GM12878 (cell line): ENCODE data around the gene SPATS1. TPM values are rescaled to one million over a fixed set of nuclear protein-coding genes. Genes with fewer than 3 reads are reported as not detected.

Source experiments
- ATAC-seq: fragments of 200-7000 bp; cut with Tn5 transposase; 3 replicates; pipeline ENCODE4 v1.9.1; 2020; ENCODE audit warnings: mild to moderate bottlenecking, moderate library complexity
- BruUV-seq: library from RNA; stranded (reverse); fragments of 400-500 nt; replicated peaks from 2 replicates; lab custom pipeline; 2021; lab: Mats Ljungman, UMichigan
- CTCF ChIA-PET: fragments of 300-600 bp; sonication (Branson Sonifier 250); formaldehyde crosslinking; extraction: SDS; loops from one replicate; lab custom pipeline; 2021; ENCODE audit warnings: inconsistent platforms; lab: Yijun Ruan, JAX
- POLR2A ChIA-PET: fragments of 350-600 bp; formaldehyde crosslinking; extraction: SDS; loops from one replicate; lab custom pipeline; 2021; ENCODE audit warnings: inconsistent platforms; lab: Charles Lee
- RAD21 ChIA-PET: fragments of 300-600 bp; sonication (Branson Sonifier 250); formaldehyde crosslinking; loops from one replicate; lab custom pipeline; 2023; ENCODE audit warnings: antibody characterized with exemption; ENCODE audit not compliant: unreplicated experiment; lab: Charles Lee
- SMC1A ChIA-PET: fragments of 300-600 bp; sonication (Branson Sonifier 250); formaldehyde crosslinking; loops from one replicate; lab custom pipeline; 2023; ENCODE audit not compliant: unreplicated experiment, uncharacterized antibody; lab: Charles Lee
- DNase-seq: peaks from one replicate; pipeline ENCODE4 v3.0.0-alpha.2; 2011; ENCODE audit warnings: low read depth, low spot score
- FAIRE-seq: peaks from 3 replicates; lab custom pipeline; 2011; peaks lifted over from hg19 to GRCh38; lab: Jason Lieb, UNC
- H2AFZ ChIP-seq: 2 replicates; pipeline ENCODE4 v1.6.0; 2011; ENCODE audit warnings: low read depth, low read length, control low read depth; ENCODE audit not compliant: control insufficient read depth
- H3K27ac ChIP-seq: 2 replicates; pipeline ENCODE4 v1.5.1; 2011; ENCODE audit warnings: control low read depth; ENCODE audit not compliant: control insufficient read depth, insufficient read depth
- H3K27me3 ChIP-seq, 2 experiments: replicated peaks in 1 of 2; 2 replicates each; pipeline versions ENCODE4 v1.6.0 to v1.6.1; 2011; ENCODE audit warnings: low read length in 1 of 2; ENCODE audit not compliant: control insufficient read depth in 2 of 2, insufficient read depth in 2 of 2
- H3K36me3 ChIP-seq, 2 experiments: 2 replicates each; pipeline ENCODE4 v1.5.1; 2011; ENCODE audit warnings: low read length in 1 of 2; ENCODE audit not compliant: control insufficient read depth in 2 of 2, insufficient read depth in 2 of 2
- H3K4me1 ChIP-seq: 2 replicates; pipeline ENCODE4 v1.6.1; 2011; ENCODE audit warnings: mild to moderate bottlenecking, low read length, moderate library complexity, mixed read lengths; ENCODE audit not compliant: control insufficient read depth, insufficient read depth
- H3K4me2 ChIP-seq: 2 replicates; pipeline ENCODE4 v1.6.0; 2011; ENCODE audit warnings: control low read depth; ENCODE audit not compliant: control insufficient read depth, insufficient read depth
- H3K4me3 ChIP-seq: fragments of 200-600 bp; sonication (generic); 2 replicates; pipeline ENCODE4 v1.5.1; 2016
- H3K79me2 ChIP-seq: 2 replicates; pipeline ENCODE4 v1.6.0; 2011; ENCODE audit warnings: low read length; ENCODE audit not compliant: control insufficient read depth, insufficient read depth
- H3K9ac ChIP-seq: 2 replicates; pipeline ENCODE4 v1.8.0; 2011; ENCODE audit warnings: low read length, control low read depth, mixed read lengths; ENCODE audit not compliant: control insufficient read depth, insufficient read depth
- H3K9me3 ChIP-seq: replicated peaks from 3 replicates; pipeline ENCODE4 v1.5.1; 2011; ENCODE audit warnings: mild to moderate bottlenecking, low read length; ENCODE audit not compliant: control insufficient read depth, insufficient read depth
- H4K20me1 ChIP-seq: 2 replicates; pipeline ENCODE4 v1.6.0; 2011; ENCODE audit not compliant: control insufficient read depth, insufficient read depth
- BCL11A ChIP-seq: IDR thresholded peaks from 2 replicates; pipeline ENCODE4 v1.6.1; 2011; ENCODE audit warnings: low read depth, low read length
- NFXL1 ChIP-seq: fragments of 450-650 bp; IDR thresholded peaks from 2 replicates; pipeline ENCODE4 v1.6.1; 2017; ENCODE audit warnings: antibody characterized with exemption, mild to moderate bottlenecking, borderline replicate concordance
- RFX5 ChIP-seq: IDR thresholded peaks from 2 replicates; pipeline ENCODE4 v1.6.1; 2011; ENCODE audit warnings: low read depth, low read length, improper control_type of control experiment
- SMAD1 ChIP-seq: fragments of 450-650 bp; IDR thresholded peaks from 2 replicates; pipeline ENCODE4 v1.6.1; 2018; ENCODE audit warnings: mild to moderate bottlenecking, low read depth; ENCODE audit not compliant: partially characterized antibody
- WGBS: methylation state at CpG from one replicate; pipeline ENCODE4 v1.1.6; 2016; ENCODE audit warnings: low lambda C conversion rate; ENCODE audit not compliant: insufficient replicate concordance, insufficient coverage; ENCODE audit errors: missing lambda C conversion rate; 5-methylcytosine and 5-hydroxymethylcytosine counted together
- in situ Hi-C: fragments of 300-500 bp; cut with MboI; formaldehyde crosslinking; loops from 9 replicates; pipeline ENCODE4 v1.14.3; 2018; ENCODE audit warnings: mixed read lengths
- intact Hi-C: fragments of 100-400 bp; cut with micrococcal nuclease; formaldehyde crosslinking; loops from one replicate; pipeline ENCODE4 v1.14.2; 2022; ENCODE audit not compliant: unreplicated experiment
- polyA plus RNA-seq, 11 experiments: library from polyadenylated mRNA; depleted of rRNA in 4 of 11; unstranded in 6 of 11; stranded (reverse) in 5 of 11; fragments of >200 nt; fragmentation: Nextera tagmentation in 4 of 11; fragmentation: Illumina TruSeq in 1 of 11; extraction: Ambion mirVana in 4 of 11; extraction: Trizol in 1 of 11; gene quantifications; 1 replicate in 1 of 11; 2 replicates in 10 of 11; pipeline versions ENCODE4 v1.2.1 to v1.2.3, GENCODE V29; 2011 to 2016; ENCODE audit warnings: inconsistent platforms in 2 of 11, missing spikeins in 2 of 11, low read depth in 1 of 11
- total RNA-seq, 4 experiments: library from RNA; depleted of rRNA in 3 of 4; stranded (reverse); fragments of >200 nt in 3 of 4; fragmentation: Illumina TruSeq in 1 of 4; extraction: Trizol in 1 of 4; gene quantifications; 2 replicates each; pipeline versions ENCODE4 v1.2.1 to v1.2.3, GENCODE V29; 2013 to 2021
- TF ChIP-seq, protein P1 (sequence below): fragments of 450-650 bp; IDR thresholded peaks from 2 replicates; pipeline ENCODE4 v1.6.1; 2018; ENCODE audit warnings: borderline replicate concordance, mild to moderate bottlenecking; ENCODE audit not compliant: partially characterized antibody

SPATS1 gene
- total and polyA plus RNA-seq, 10 of the 15 experiments (the other 5 are each of a cell fraction or from before 2014, with no cell fraction given): 0.12 TPM; not detected in 9

DNA sequence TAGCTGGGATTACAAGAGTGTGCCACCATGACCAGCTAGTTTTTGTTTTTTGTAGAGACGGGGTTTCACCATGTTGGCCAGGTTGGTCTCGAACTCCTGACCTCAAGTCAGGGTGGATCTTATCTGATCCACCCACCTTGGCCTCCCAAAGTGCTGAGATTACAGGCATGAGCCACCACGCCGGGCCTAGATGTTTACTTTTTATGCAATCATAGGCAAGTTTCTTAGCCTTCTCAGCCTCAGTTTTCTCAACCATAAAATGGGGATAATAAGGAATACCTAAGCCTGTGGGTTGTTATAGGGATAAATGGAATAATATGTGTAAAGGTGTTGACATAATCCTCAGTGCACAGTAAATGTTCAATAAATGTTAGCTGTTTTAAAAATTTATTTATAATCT, 9.8 kb downstream of the SPATS1 start:
- no peaks in the 10 kb centered on the region for H3K4me1 ChIP-seq
- in situ Hi-C loops (no loop called here), intact Hi-C loops (no loop called here)
- no peaks in the 10 kb centered on the region; the same call in 2 of the 3 replicates for H3K9me3 ChIP-seq
- no peaks in the 10 kb centered on the region for H4K20me1 ChIP-seq
- DNase-seq: no peak
- H2AFZ ChIP-seq: no peak overlapping the region
- CTCF ChIA-PET: interaction anchor here (1.0 kb wide), 2 partner anchors 13 to 14 kb away, joined by 3 to 4 read pairs; no protein-coding TSS in a partner anchor
- no peak overlapping the region for H3K27ac ChIP-seq
- H3K79me2 ChIP-seq: no peaks in the 10 kb centered on the region
- TF ChIP-seq, protein P1, sequence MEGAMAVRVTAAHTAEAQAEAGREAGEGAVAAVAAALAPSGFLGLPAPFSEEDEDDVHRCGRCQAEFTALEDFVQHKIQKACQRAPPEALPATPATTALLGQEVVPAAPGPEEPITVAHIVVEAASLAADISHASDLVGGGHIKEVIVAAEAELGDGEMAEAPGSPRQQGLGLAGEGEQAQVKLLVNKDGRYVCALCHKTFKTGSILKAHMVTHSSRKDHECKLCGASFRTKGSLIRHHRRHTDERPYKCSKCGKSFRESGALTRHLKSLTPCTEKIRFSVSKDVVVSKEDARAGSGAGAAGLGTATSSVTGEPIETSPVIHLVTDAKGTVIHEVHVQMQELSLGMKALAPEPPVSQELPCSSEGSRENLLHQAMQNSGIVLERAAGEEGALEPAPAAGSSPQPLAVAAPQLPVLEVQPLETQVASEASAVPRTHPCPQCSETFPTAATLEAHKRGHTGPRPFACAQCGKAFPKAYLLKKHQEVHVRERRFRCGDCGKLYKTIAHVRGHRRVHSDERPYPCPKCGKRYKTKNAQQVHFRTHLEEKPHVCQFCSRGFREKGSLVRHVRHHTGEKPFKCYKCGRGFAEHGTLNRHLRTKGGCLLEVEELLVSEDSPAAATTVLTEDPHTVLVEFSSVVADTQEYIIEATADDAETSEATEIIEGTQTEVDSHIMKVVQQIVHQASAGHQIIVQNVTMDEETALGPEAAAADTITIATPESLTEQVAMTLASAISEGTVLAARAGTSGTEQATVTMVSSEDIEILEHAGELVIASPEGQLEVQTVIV: no peak
- TF ChIP-seq, all 136 proteins: peak for 0
- WGBS: 38% methylated on average over 4 of the region's 4 CpGs
- ATAC-seq (no peak), FAIRE-seq (no peak)
- ChIA-PET SMC1A (interaction anchor here (0.6 to 1.1 kb wide), 3 partner anchors 10 to 267 kb away, joined by 3 read pairs; partner anchors contain the start of gene SPATS1), RAD21 (interaction anchor here (1.0 to 1.3 kb wide), 2 partner anchors 13 to 19 kb away, joined by 3 read pairs; no protein-coding TSS in a partner anchor), POLR2A (no interaction called here)
- no peak overlapping the region for H3K4me3 ChIP-seq
- no TSS peak for BruUV-seq
- no peak overlapping the region for H3K9ac ChIP-seq
- H3K36me3 ChIP-seq: no peaks in the 10 kb centered on the region
- H3K27me3 ChIP-seq: no peaks in the 10 kb centered on the region; a peak in 1 of 4 replicates
- no peak overlapping the region for H3K4me2 ChIP-seq

GRCh38 chr6:44353336-44353735, 10.9 kb downstream of the SPATS1 start:
- no peak for DNase-seq
- Histone ChIP-seq H2AFZ (no peak overlapping the region), H3K4me1 (no peaks in the 10 kb centered on the region), H3K27ac (no peak overlapping the region), H3K79me2 (no peaks in the 10 kb centered on the region), H3K4me2 (no peak overlapping the region), H3K9me3 (no peaks in the 10 kb centered on the region; the same call in 2 of the 3 replicates), H3K27me3 (no peaks in the 10 kb centered on the region; a peak in 1 of 4 replicates), H3K4me3 (no peak overlapping the region), H4K20me1 (no peaks in the 10 kb centered on the region), H3K36me3 (no peaks in the 10 kb centered on the region), H3K9ac (no peak overlapping the region)
- ChIA-PET SMC1A (interaction anchor here (0.6 kb wide), 1 partner anchor 1248 kb away, joined by 3 read pairs; no protein-coding TSS in a partner anchor), POLR2A (interaction anchor here (0.6 to 0.7 kb wide), 2 partner anchors 99 to 216 kb away, joined by 3 to 5 read pairs; no protein-coding TSS in a partner anchor), CTCF (interaction anchor here (1.0 kb wide), 2 partner anchors 14 to 16 kb away, joined by 3 to 4 read pairs; no protein-coding TSS in a partner anchor), RAD21 (interaction anchor here (0.6 to 1.3 kb wide), 3 partner anchors 14 to 20 kb away, joined by 3 to 4 read pairs (median 3); no protein-coding TSS in a partner anchor)
- in situ Hi-C loops: no loop called here
- TF ChIP-seq SMAD1: no peak
- TF ChIP-seq NFXL1: no peak
- TF ChIP-seq BCL11A: no peak
- TF ChIP-seq RFX5: no peak
- 5% methylated on average over 2 of the region's 2 CpGs for WGBS
- no peak for ATAC-seq
- FAIRE-seq: no peak
- intact Hi-C loops: no loop called here
- no TSS peak for BruUV-seq
